Hepatocyte (in vitro differentiated cells): ENCODE results near the gene TRANK1.

Experiments used
- EZH2 ChIP-seq: fragments of 200-600 bp; sonication (generic); IDR thresholded peaks from 2 replicates; pipeline ENCODE4 v1.6.1; 2016; ENCODE audit warnings: antibody characterized with exemption, mild to moderate bottlenecking, borderline replicate concordance
- EZH2phosphoT487 ChIP-seq: fragments of 200-600 bp; sonication (generic); IDR thresholded peaks from one replicate; pipeline ENCODE4 v1.6.1; 2018; ENCODE audit warnings: antibody characterized with exemption, mild to moderate bottlenecking, low read depth, moderate library complexity; ENCODE audit not compliant: unreplicated experiment, severe bottlenecking
- TF ChIP-seq, protein P1 (sequence below): fragments of 200-600 bp; sonication (generic); IDR thresholded peaks from 2 replicates; pipeline ENCODE4 v1.5.1; 2016; ENCODE audit warnings: antibody characterized with exemption, mild to moderate bottlenecking; ENCODE audit not compliant: poor library complexity

DNA sequence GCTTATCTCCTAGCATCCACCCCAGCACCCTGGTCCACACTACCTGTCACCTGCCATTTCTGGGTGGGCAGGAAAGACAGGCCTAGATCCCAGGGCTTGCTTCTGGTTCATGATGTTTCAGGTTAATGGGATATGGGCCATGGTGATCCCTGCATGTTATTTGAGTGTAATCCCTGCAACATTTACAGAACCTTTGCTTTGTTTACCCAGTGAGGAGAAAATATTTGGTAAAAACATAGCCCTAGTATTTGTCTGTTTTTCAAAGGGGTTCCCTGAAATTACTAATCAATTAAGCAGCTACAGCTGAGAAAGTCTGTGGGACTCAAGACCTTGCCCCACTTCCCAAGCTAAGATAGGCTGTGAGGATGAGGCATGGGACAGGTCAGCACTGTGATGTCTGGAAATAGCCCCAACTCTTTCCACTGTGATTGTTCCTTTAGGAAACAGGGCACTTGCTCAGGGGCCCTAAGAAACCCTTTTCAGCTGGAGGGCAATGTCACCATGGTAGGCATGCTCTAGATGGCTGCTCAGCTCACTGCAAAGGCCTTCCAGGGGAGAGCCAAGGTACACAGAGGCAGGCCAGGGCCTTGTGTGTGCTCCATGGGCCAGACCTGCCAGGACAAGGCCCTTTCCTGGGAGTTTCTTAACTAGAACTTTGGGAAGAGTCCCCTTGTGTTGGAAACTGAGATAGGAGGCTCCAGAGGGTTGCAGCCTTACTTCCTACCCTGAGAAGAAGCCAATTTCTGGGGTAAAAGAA lies 11.1 kb downstream of the TRANK1 start:
- TF ChIP-seq, protein P1, sequence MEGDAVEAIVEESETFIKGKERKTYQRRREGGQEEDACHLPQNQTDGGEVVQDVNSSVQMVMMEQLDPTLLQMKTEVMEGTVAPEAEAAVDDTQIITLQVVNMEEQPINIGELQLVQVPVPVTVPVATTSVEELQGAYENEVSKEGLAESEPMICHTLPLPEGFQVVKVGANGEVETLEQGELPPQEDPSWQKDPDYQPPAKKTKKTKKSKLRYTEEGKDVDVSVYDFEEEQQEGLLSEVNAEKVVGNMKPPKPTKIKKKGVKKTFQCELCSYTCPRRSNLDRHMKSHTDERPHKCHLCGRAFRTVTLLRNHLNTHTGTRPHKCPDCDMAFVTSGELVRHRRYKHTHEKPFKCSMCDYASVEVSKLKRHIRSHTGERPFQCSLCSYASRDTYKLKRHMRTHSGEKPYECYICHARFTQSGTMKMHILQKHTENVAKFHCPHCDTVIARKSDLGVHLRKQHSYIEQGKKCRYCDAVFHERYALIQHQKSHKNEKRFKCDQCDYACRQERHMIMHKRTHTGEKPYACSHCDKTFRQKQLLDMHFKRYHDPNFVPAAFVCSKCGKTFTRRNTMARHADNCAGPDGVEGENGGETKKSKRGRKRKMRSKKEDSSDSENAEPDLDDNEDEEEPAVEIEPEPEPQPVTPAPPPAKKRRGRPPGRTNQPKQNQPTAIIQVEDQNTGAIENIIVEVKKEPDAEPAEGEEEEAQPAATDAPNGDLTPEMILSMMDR: no peak
- TF ChIP-seq EZH2 (no peak), EZH2phosphoT487 (no peak)
